Measurements from ENCODE around the gene DGKI. TPM values are rescaled to one million over a fixed set of nuclear protein-coding genes. Genes with fewer than 3 reads are reported as not detected.

The DGKI gene
- total RNA-seq, 2 donors from 2014 or later, result 0.04 to 0.64 TPM

DNA sequence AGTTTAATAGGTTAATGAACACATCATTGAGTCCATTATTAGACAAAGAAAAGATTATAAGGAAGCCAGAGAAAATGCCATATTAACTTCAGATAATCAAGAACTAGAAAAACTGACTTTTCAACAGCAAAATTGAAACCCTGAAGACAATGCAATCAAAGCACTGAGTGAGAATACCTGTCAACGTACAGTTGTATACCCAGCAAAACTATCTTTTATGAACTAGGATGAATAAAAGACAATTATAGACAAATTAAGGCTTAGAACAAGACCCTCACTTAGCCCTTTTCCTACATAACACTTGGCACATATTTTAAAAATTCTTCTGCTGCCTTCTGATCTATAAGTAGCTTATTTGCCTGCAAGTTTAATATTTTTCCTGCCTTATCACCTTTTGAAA, 19.0 kb upstream of the DGKI start:
- Histone ChIP-seq H3K4me3 (ENCODE audit: low read length) (no peak overlapping the region), H3K36me3 (ENCODE audit: control insufficient read depth, insufficient read depth, low read length) (peaks cover 72% of the 10 kb centered on the region), H3K9ac (ENCODE audit: extremely low read depth, low read length, poor library complexity, severe bottlenecking) (no peak overlapping the region), H3K9me3 (ENCODE audit: control insufficient read depth, low read length) (peaks cover 25% of the 10 kb centered on the region), H3K27me3 (ENCODE audit: control insufficient read depth, insufficient read depth, low read length, poor library complexity, severe bottlenecking) (no peaks in the 10 kb centered on the region), H3K27ac (ENCODE audit: low read depth, low read length) (no peak overlapping the region), H3K4me1 (ENCODE audit: control insufficient read depth, insufficient read depth, low read length) (no peaks in the 10 kb centered on the region)
- 67% methylated on average over 1 of the region's 1 CpG; no CpG with 5 or more reads in 1 of the 2 experiments for WGBS, 2 experiments (ENCODE audit: insufficient coverage in 1 of 2, insufficient read length in 1 of 2)
- H3K4me3 Mint-ChIP-seq, result no peak overlapping the region
- TF ChIP-seq, protein P1, sequence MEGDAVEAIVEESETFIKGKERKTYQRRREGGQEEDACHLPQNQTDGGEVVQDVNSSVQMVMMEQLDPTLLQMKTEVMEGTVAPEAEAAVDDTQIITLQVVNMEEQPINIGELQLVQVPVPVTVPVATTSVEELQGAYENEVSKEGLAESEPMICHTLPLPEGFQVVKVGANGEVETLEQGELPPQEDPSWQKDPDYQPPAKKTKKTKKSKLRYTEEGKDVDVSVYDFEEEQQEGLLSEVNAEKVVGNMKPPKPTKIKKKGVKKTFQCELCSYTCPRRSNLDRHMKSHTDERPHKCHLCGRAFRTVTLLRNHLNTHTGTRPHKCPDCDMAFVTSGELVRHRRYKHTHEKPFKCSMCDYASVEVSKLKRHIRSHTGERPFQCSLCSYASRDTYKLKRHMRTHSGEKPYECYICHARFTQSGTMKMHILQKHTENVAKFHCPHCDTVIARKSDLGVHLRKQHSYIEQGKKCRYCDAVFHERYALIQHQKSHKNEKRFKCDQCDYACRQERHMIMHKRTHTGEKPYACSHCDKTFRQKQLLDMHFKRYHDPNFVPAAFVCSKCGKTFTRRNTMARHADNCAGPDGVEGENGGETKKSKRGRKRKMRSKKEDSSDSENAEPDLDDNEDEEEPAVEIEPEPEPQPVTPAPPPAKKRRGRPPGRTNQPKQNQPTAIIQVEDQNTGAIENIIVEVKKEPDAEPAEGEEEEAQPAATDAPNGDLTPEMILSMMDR (conservative IDR thresholded peaks at IDR 0.05), result no peak
- peaks cover 9% of the 10 kb centered on the region for H3K9me3 Mint-ChIP-seq
- H3K27me3 Mint-ChIP-seq (ENCODE audit: insufficient read depth), result no peaks in the 10 kb centered on the region
- no peaks in the 10 kb centered on the region for H3K4me1 Mint-ChIP-seq
- H3K27ac Mint-ChIP-seq, result no peak overlapping the region
- no peak for DNase-seq
- H3K36me3 Mint-ChIP-seq (ENCODE audit: low read depth), result peaks cover 56% of the 10 kb centered on the region

DNA sequence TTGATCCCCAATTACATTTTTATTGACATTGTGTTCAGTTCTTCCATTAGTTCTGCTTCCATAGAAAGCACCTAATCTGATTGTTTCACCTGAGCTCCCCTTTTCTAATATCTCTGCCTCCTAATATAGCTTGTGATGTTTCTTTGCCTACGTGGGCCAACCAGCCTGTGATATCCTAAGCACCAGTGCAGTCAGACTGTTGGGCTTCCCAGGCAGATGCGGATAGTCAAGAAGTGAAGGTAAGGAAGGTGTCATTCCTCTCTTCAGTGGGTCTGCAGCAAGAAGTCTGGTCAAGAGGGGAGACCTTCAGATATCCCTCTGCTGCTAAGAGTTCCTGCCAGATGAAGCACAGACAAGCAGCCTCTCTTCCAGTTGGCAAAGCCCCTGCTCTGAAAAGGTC, 16.2 kb upstream of the DGKI start:
- Histone ChIP-seq H3K9ac (ENCODE audit: extremely low read depth, low read length, poor library complexity, severe bottlenecking) (no peak overlapping the region), H3K4me3 (ENCODE audit: low read length) (no peak overlapping the region), H3K27ac (ENCODE audit: low read depth, low read length) (no peak overlapping the region), H3K4me1 (ENCODE audit: control insufficient read depth, insufficient read depth, low read length) (no peaks in the 10 kb centered on the region), H3K36me3 (ENCODE audit: control insufficient read depth, insufficient read depth, low read length) (peaks cover 60% of the 10 kb centered on the region), H3K9me3 (ENCODE audit: control insufficient read depth, low read length) (peaks cover 19% of the 10 kb centered on the region), H3K27me3 (ENCODE audit: control insufficient read depth, insufficient read depth, low read length, poor library complexity, severe bottlenecking) (no peaks in the 10 kb centered on the region)
- H3K36me3 Mint-ChIP-seq (ENCODE audit: low read depth), result peaks cover 43% of the 10 kb centered on the region
- WGBS, 2 experiments (ENCODE audit: insufficient coverage in 1 of 2, insufficient read length in 1 of 2), result 97 to 100% methylated on average over 2 of the region's 2 CpGs
- no peak overlapping the region for H3K27ac Mint-ChIP-seq
- peaks cover 9% of the 10 kb centered on the region for H3K9me3 Mint-ChIP-seq
- DNase-seq, result no peak
- no peaks in the 10 kb centered on the region for H3K4me1 Mint-ChIP-seq
- H3K4me3 Mint-ChIP-seq, result no peak overlapping the region
- TF ChIP-seq, protein P1 (conservative IDR thresholded peaks at IDR 0.05), result no peak
- no peaks in the 10 kb centered on the region for H3K27me3 Mint-ChIP-seq (ENCODE audit: insufficient read depth)

DNA sequence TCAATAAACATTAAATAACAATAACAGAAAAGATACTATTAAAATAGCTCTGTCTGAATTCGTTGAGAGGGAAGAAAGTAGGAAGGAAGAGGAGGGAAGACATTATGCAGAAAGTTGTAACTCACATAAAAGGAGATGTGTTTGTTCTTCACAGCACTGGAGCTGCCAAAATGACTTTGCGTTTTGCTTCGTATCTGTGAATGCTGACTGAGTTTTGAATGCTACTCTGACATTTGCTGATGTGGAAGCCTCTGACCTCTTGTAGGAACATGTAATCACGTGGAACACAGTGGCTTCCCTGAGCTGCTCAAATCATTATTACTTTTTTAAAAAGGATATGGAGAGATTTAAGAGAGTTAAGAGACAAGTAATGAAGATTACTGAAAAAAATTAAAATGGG, 15.6 kb upstream of the DGKI start:
- Mint-ChIP-seq H3K27me3 (ENCODE audit: insufficient read depth) (no peaks in the 10 kb centered on the region), H3K9me3 (peaks cover 9% of the 10 kb centered on the region), H3K36me3 (ENCODE audit: low read depth) (peaks cover 37% of the 10 kb centered on the region), H3K27ac (no peak overlapping the region), H3K4me1 (no peaks in the 10 kb centered on the region), H3K4me3 (no peak overlapping the region)
- DNase-seq, result no peak
- peaks cover 54% of the 10 kb centered on the region for H3K36me3 ChIP-seq (ENCODE audit: control insufficient read depth, insufficient read depth, low read length)
- no peaks in the 10 kb centered on the region for H3K4me1 ChIP-seq (ENCODE audit: control insufficient read depth, insufficient read depth, low read length)
- TF ChIP-seq, protein P1 (conservative IDR thresholded peaks at IDR 0.05), result no peak
- H3K27me3 ChIP-seq (ENCODE audit: control insufficient read depth, insufficient read depth, low read length, poor library complexity, severe bottlenecking), result no peaks in the 10 kb centered on the region
- no peak overlapping the region for H3K9ac ChIP-seq (ENCODE audit: extremely low read depth, low read length, poor library complexity, severe bottlenecking)
- H3K4me3 ChIP-seq (ENCODE audit: low read length), result no peak overlapping the region
- no peak overlapping the region for H3K27ac ChIP-seq (ENCODE audit: low read depth, low read length)
- peaks cover 16% of the 10 kb centered on the region for H3K9me3 ChIP-seq (ENCODE audit: control insufficient read depth, low read length)
- WGBS, 2 experiments (ENCODE audit: insufficient coverage in 1 of 2, insufficient read length in 1 of 2), result 83 to 93% methylated on average over 3 to 4 of the region's 4 CpGs
